ENCODE measurements around the gene UBXN10.

DNA sequence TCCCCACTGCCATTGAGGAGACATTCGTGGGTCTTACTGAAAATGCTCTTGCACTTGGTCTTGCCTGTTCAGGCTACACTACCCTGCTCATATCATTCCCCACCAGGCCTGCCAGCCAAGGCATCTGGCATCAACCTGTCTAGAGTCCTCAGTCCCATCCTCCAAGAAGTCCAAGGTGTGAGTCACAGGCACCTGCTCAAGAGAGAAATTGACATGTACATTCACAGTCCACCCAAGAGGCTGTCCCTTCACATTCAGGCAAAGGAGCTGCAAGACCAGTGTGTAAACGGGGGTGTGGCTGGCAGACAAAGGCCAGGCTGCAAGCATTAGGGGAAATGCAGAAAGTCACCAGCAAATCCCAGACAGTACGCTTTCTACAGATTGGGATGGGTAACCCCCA, 13.5 kb downstream of the UBXN10 start:
- TF ChIP-seq POLR2A (IDR thresholded peaks at IDR 0.05; ENCODE audit: insufficient read depth in 1 of 2, low read depth in 2 of 2, low read length in 2 of 2) (no peak), TAF1 (CRISPR knock-in tag; IDR thresholded peaks at IDR 0.05) (no peak)
